GM12873 (cell line): Measurements from ENCODE around the gene NPIPB2.

ENCODE experiments used
- TF ChIP-seq, protein P1 (sequence below): IDR thresholded peaks from 2 replicates; pipeline ENCODE4 v1.5.1; 2012; ENCODE audit warnings: low read depth, mild to moderate bottlenecking, moderate library complexity, low read length, control low read depth; ENCODE audit not compliant: insufficient read depth; ENCODE audit errors: missing control alignments

Gene NPIPB2

GRCh38 chr16:11914210-11915113 lies 27.4 kb downstream of the NPIPB2 start:
- TF ChIP-seq, protein P1, sequence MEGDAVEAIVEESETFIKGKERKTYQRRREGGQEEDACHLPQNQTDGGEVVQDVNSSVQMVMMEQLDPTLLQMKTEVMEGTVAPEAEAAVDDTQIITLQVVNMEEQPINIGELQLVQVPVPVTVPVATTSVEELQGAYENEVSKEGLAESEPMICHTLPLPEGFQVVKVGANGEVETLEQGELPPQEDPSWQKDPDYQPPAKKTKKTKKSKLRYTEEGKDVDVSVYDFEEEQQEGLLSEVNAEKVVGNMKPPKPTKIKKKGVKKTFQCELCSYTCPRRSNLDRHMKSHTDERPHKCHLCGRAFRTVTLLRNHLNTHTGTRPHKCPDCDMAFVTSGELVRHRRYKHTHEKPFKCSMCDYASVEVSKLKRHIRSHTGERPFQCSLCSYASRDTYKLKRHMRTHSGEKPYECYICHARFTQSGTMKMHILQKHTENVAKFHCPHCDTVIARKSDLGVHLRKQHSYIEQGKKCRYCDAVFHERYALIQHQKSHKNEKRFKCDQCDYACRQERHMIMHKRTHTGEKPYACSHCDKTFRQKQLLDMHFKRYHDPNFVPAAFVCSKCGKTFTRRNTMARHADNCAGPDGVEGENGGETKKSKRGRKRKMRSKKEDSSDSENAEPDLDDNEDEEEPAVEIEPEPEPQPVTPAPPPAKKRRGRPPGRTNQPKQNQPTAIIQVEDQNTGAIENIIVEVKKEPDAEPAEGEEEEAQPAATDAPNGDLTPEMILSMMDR: no peak

DNA sequence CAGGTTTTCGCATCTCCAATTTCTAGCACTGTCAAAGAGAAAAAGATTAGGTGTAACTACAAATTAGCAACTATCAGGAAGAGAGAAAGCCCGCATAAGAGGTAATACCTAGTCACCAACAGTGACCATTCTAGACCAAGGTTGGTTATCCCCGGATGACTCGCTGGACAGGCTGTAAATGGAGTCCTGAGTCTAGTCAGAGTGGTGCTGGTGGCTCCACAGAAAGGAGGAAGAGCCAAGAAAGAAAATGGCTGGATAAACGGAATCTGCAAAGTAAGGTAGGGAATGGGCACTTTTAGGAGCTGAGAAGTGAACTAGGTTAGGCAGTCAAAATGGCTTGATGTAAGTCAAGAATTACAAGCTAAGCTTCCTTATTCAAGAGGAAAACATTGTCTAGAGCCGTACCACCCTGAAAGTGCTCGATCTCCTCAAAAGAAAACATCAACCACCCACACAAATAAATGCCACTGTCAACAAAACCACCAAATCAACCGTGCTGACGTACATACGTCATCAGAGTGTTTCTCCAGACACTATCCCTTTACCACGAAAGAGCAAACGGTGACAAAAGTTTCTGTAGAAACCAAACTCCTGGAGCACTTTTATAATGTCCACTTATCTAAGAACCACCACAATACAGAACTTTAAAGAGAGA lies 28.3 kb downstream of the NPIPB2 start:
- TF ChIP-seq, protein P1: no peak

- TF ChIP-seq, protein P1: no peak
Measured at GRCh38 chr16:11909653-11910545, 31.9 kb downstream of the NPIPB2 start.

DNA sequence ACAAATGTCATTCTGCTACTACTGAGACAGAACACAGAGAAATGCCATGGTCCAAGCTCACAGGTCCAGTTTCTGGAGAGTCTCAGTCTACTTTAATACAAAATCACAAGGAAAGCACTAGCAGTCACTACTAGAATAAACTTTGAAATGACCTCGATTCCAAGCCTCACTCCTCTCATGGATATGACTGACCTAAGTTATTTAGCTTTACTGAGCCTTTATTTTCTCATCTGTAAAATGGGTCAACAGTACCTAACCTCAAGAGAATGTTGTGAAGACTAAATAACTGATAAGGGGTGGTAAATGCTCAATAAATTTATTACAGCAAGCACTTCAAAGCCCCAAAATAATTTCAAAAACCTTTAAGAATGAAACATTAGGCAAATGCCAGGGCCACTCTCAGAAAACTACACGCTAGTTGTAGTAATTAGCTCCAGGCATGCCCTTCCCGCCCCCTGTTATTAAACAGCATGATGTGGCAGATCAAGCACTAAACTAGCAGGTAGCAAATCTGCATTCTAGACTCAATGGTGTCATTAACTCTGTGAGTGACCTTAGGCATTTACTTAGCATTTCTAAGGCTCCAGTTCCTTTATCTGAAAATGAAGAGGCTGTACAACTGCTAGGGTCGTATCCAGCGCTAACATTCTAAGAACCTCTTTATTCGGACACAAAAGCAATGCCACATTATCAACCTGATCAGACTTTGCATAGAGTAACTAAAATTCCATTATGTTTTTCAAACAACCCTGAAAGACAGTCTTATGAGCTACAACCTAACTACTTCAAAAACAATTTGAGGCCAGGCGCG lies 34.5 kb downstream of the NPIPB2 start:
- TF ChIP-seq, protein P1: no peak

- TF ChIP-seq, protein P1: no peak
Measured at GRCh38 chr16:11903906-11904305, 37.9 kb downstream of the NPIPB2 start.

DNA sequence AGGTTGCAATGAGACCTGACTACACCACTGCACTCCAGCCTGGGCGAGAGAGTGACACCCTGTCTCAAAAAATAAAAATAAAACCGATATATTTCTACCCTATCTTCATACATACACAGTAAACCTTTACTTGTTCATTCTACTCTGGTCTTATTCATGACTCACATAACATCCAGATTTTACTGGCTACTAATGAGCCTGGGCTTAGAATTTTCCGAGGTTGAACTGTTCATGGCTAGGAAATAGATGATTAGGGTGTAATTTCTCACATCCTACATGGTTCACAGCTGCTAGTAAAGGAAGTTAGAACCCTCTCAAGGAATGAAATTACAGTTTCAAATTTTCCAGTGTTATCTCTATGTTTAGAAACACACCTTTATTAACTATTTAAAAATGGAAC lies 40.8 kb downstream of the NPIPB2 start:
- TF ChIP-seq, protein P1: no peak
